DOHH2 (cell line): ENCODE measurements around the gene SPON2.

Experiments
- H3F3A ChIP-seq: fragments of 200-600 bp; sonication (generic), shearing (Covaris generic); 2 replicates; pipeline ENCODE4 v1.6.0; 2016; ENCODE audit warnings: antibody characterized with exemption, mild to moderate bottlenecking; ENCODE audit not compliant: control insufficient read depth, insufficient read depth
- H3K27ac ChIP-seq: fragments of 200-600 bp; sonication (generic); 2 replicates; pipeline ENCODE4 v1.5.1; 2014; ENCODE audit warnings: low read depth, mild to moderate bottlenecking, low read length, moderate library complexity
- H3K27me3 ChIP-seq: fragments of 200-600 bp; sonication (generic); 2 replicates; pipeline ENCODE4 v1.6.1; 2014; ENCODE audit warnings: mild to moderate bottlenecking, low read length, mixed read lengths; ENCODE audit not compliant: control insufficient read depth
- H3K36me3 ChIP-seq: fragments of 200-600 bp; sonication (generic); 2 replicates; pipeline ENCODE4 v1.6.1; 2014; ENCODE audit warnings: mild to moderate bottlenecking, low read length, moderate library complexity, mixed read lengths; ENCODE audit not compliant: control insufficient read depth
- H3K4me1 ChIP-seq: fragments of 200-600 bp; sonication (generic); 2 replicates; pipeline ENCODE4 v1.6.1; 2014; ENCODE audit warnings: mild to moderate bottlenecking, low read length, mixed read lengths; ENCODE audit not compliant: control insufficient read depth
- H3K4me2 ChIP-seq: fragments of 200-600 bp; sonication (generic); 2 replicates; pipeline ENCODE4 v1.6.0; 2014; ENCODE audit warnings: mild to moderate bottlenecking, low read length, moderate library complexity
- H3K4me3 ChIP-seq: fragments of 200-600 bp; sonication (generic); 2 replicates; pipeline ENCODE4 v1.5.1; 2014; ENCODE audit warnings: mild to moderate bottlenecking, low read length, mixed read lengths
- H3K79me2 ChIP-seq: fragments of 200-600 bp; sonication (generic); 2 replicates; pipeline ENCODE4 v1.6.1; 2014; ENCODE audit warnings: mild to moderate bottlenecking, low read length, mixed read lengths; ENCODE audit not compliant: control insufficient read depth
- H3K9me2 ChIP-seq: fragments of 200-600 bp; sonication (generic); replicated peaks from 2 replicates; pipeline ENCODE4 v1.6.1; 2014; ENCODE audit warnings: mild to moderate bottlenecking, low read length, mixed read lengths; ENCODE audit not compliant: control insufficient read depth
- H3K9me3 ChIP-seq: fragments of 200-600 bp; sonication (generic); 2 replicates; pipeline ENCODE4 v1.6.1; 2014; ENCODE audit warnings: antibody characterized with exemption, low read length, mixed read lengths; ENCODE audit not compliant: control insufficient read depth, insufficient read depth
- H4K20me1 ChIP-seq: fragments of 200-600 bp; sonication (generic); 2 replicates; pipeline ENCODE4 v1.6.0; 2014; ENCODE audit warnings: low read depth, mild to moderate bottlenecking, antibody characterized with exemption, low read length, moderate library complexity; ENCODE audit not compliant: control insufficient read depth, insufficient read depth
- EZH2phosphoT487 ChIP-seq: fragments of 200-600 bp; sonication (generic); IDR thresholded peaks from 2 replicates; pipeline ENCODE4 v1.6.1; 2017; ENCODE audit warnings: borderline replicate concordance, mild to moderate bottlenecking, antibody characterized with exemption, low read length, moderate library complexity, mixed read lengths
- TF ChIP-seq, protein P1 (sequence below): fragments of 200-600 bp; sonication (generic); IDR thresholded peaks from one replicate; pipeline ENCODE4 v1.5.1; 2014; ENCODE audit warnings: antibody characterized with exemption, mild to moderate bottlenecking, low read depth, low read length; ENCODE audit not compliant: poor library complexity, severe bottlenecking

SPON2 gene

DNA sequence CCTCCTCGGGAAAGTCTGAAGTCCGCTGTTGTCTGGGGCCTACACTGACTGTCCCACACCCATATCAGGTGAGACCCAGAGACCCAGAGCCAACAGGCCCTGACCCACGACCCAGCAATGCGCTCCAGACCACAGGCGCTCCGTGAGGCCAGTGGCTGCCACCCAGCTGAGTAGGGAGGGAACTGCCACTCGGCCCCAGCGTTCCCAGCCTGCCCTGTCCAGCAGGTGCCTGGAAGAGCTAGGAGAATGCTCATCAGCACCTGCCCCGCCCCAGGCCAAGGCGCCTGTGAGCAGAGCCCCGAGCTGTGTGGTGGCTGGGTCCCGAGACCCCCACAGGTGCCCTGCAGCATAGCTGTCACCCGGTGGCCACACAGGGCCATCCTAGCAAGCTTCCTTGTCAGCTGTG is 2.7 kb downstream of the SPON2 start:
- Histone ChIP-seq H3K27ac (no peak overlapping the region), H3K79me2 (no peaks in the 10 kb centered on the region), H3K36me3 (no peaks in the 10 kb centered on the region), H3K4me3 (no peak overlapping the region), H3K27me3 (no peaks in the 10 kb centered on the region), H4K20me1 (no peaks in the 10 kb centered on the region), H3F3A (peaks cover 2% of the 10 kb centered on the region; the same call in 1 of the 2 replicates), H3K4me1 (peaks cover 19% of the 10 kb centered on the region), H3K9me2 (no peaks in the 10 kb centered on the region), H3K9me3 (peaks cover under 1% of the 10 kb centered on the region; the same call in 1 of the 2 replicates), H3K4me2 (no peak overlapping the region)
- no peak for TF ChIP-seq EZH2phosphoT487
- TF ChIP-seq, protein P1, sequence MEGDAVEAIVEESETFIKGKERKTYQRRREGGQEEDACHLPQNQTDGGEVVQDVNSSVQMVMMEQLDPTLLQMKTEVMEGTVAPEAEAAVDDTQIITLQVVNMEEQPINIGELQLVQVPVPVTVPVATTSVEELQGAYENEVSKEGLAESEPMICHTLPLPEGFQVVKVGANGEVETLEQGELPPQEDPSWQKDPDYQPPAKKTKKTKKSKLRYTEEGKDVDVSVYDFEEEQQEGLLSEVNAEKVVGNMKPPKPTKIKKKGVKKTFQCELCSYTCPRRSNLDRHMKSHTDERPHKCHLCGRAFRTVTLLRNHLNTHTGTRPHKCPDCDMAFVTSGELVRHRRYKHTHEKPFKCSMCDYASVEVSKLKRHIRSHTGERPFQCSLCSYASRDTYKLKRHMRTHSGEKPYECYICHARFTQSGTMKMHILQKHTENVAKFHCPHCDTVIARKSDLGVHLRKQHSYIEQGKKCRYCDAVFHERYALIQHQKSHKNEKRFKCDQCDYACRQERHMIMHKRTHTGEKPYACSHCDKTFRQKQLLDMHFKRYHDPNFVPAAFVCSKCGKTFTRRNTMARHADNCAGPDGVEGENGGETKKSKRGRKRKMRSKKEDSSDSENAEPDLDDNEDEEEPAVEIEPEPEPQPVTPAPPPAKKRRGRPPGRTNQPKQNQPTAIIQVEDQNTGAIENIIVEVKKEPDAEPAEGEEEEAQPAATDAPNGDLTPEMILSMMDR = no peak

DNA sequence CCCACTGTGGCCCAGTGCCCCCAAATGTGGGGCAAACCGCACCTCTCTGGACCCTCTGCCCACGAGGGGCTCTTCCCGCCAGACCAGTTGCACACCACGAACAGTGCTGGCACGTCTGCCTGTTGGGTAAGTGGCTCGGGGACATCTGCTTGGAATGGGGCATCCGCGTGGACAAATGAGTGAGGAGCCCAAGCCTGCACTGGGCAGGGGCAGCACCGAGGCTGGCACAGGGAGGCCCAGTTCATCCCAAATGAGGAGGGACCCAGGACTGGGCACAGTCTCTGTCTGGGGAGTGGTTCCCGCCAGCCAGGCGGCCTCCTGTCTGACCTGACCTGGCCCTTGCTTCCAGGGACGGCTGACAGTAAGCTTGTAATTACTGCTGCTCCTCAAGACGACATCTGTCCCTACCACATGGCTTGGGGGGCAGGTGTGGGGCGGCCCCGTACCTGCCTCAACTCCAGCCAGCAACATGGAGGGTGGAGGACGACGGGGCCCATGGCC is 3.2 kb downstream of the SPON2 start:
- Histone ChIP-seq H3K79me2 (no peaks in the 10 kb centered on the region), H3K4me1 (peaks cover 21% of the 10 kb centered on the region), H4K20me1 (no peaks in the 10 kb centered on the region), H3K36me3 (no peaks in the 10 kb centered on the region), H3F3A (no peaks in the 10 kb centered on the region), H3K27ac (no peak overlapping the region), H3K4me2 (no peak overlapping the region), H3K4me3 (no peak overlapping the region), H3K27me3 (no peaks in the 10 kb centered on the region), H3K9me3 (peaks cover 3% of the 10 kb centered on the region; the same call in 1 of the 2 replicates), H3K9me2 (no peaks in the 10 kb centered on the region)
- TF ChIP-seq, protein P1 = no peak
- no peak for TF ChIP-seq EZH2phosphoT487

DNA sequence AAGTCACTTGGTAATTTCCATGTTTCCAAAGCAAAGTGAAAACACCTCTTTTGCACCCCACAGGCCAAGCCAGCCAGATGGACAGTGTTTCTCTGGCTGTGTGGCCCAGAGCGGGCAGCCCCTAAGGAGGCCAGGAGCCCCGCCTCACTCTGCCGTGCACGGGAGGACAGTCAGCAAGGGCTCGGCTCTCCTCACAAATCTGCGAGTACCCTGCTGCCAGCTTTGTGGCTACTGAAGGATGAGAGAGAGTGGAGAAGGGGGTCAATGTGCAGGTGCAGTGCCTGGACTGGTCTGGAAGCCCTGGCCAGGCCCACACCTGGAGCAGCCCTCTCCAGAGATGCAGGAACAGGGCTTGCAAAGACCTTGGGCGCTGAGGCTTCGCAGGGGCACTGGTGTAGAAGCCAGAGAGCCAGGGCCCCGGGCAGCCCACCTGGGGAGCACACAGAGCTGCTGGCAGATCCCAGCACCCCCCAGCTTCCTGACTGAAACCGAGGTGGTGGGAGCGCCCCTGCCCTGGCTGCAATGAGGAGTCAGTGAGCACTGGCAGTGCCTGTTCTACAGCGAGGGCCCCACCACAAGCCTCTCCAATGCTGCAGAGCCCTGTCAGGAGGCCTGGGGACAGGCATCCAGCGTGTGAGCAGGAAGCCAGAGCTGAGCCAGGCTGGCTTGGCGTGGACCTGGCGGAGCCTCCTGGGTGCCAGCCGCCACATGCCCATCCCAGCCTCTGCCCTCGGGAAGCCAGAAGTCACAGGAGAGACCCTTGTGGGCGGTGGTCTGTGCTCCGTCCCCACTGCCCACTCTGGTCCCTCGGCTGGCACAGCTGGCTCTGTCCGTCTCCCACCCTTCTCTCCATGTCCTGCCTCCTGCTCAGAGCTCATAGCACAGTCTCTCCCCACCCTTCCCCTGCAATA is 3.9 kb downstream of the SPON2 start:
- Histone ChIP-seq H4K20me1 (no peaks in the 10 kb centered on the region), H3K4me3 (peak overlapping the region; percentile 88)

More for the DNA sequence above, 3.9 kb downstream of the SPON2 start:
- Histone ChIP-seq H3K9me2 (no peaks in the 10 kb centered on the region), H3K4me2 (peak overlapping the region; percentile 98), H3K4me1 (peaks cover 29% of the 10 kb centered on the region), H3K27me3 (no peaks in the 10 kb centered on the region), H3K79me2 (no peaks in the 10 kb centered on the region), H3K36me3 (no peaks in the 10 kb centered on the region), H3K9me3 (peaks cover 7% of the 10 kb centered on the region; the same call in 1 of the 2 replicates), H3F3A (peaks cover 3% of the 10 kb centered on the region), H3K27ac (no peak overlapping the region)
- TF ChIP-seq, protein P1 = no peak
- TF ChIP-seq EZH2phosphoT487 = no peak
